Lower leg skin (tissue), 3 donors: ENCODE results near the gene GTF2E1.

Experiments used
- CTCF ChIP-seq, 3 donors: fragments of 450-650 bp; IDR thresholded peaks; one replicate each; pipeline ENCODE4 v1.5.1; 2016; ENCODE audit warnings: antibody characterized with exemption in 3 of 3, mild to moderate bottlenecking in 3 of 3, moderate library complexity in 2 of 3
- POLR2A ChIP-seq, 2 donors: fragments of 450-650 bp; IDR thresholded peaks; one replicate each; pipeline ENCODE4 v1.6.1; 2016 to 2017; ENCODE audit warnings: antibody characterized with exemption in 2 of 2, mild to moderate bottlenecking in 1 of 2, moderate library complexity in 1 of 2

- TF ChIP-seq CTCF (IDR thresholded peaks at IDR 0.05), result no peak
- no peak for TF ChIP-seq POLR2A (IDR thresholded peaks at IDR 0.05)
These were observed 78.9 kb downstream of the GTF2E1 start for GRCh38 chr3:120821426-120821825.
